LNCAP (cell line): ENCODE results near the gene PAPPA2.

Source experiments
- TF ChIP-seq, protein P1 (sequence below): fragments of 450-650 bp; IDR thresholded peaks from 2 replicates; pipeline ENCODE4 v1.5.1; 2017; ENCODE audit warnings: mild to moderate bottlenecking

The PAPPA2 gene

DNA sequence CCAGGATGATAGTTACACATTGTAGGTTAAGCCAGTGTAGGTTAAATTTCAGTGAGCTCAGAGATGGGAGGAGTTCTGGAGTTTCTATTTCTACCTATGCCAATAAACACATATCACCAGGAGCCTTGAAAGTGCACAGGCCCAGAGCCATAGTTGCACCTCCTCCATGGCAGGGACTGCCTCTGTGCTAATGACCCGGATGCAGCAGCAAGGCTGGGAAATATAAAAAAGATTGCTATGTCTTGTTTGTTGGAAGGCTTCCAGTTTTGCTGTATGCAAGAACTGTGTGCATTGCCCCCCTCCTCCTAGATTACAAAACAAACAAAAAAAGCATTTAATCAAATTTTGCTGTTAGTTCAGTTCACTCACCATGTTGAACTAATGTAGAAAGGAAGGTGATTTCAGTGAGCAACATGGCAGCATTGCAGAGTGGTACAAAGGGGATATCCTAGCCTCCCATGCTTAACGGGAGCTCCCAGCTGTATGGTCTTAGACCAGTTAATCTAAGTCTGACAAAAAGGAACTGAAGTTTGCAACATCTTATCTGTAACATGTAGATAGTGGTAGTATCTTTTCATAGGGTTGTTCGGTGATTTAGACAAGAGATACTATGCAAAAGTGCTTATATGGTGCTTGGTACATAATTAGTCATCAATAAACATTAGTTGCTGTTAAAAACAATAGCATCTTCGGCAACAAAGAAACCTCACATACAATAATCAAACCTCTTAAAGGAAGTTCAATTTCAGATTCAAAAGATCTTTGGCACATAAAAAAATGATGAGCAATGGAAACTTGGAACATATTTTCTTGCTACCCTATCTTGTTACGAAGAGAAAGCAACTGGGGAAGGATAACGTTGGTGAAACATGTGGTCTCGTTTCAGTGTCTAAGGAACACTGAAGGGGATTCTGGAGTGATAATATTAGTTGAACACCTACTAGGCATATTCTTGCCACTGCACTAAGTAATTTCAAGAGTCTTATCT lies 392.1 kb downstream of the PAPPA2 start:
- TF ChIP-seq, protein P1, sequence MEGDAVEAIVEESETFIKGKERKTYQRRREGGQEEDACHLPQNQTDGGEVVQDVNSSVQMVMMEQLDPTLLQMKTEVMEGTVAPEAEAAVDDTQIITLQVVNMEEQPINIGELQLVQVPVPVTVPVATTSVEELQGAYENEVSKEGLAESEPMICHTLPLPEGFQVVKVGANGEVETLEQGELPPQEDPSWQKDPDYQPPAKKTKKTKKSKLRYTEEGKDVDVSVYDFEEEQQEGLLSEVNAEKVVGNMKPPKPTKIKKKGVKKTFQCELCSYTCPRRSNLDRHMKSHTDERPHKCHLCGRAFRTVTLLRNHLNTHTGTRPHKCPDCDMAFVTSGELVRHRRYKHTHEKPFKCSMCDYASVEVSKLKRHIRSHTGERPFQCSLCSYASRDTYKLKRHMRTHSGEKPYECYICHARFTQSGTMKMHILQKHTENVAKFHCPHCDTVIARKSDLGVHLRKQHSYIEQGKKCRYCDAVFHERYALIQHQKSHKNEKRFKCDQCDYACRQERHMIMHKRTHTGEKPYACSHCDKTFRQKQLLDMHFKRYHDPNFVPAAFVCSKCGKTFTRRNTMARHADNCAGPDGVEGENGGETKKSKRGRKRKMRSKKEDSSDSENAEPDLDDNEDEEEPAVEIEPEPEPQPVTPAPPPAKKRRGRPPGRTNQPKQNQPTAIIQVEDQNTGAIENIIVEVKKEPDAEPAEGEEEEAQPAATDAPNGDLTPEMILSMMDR: no peak

GRCh38 chr1:176857632-176858031 lies 394.7 kb downstream of the PAPPA2 start:
- TF ChIP-seq, protein P1: no peak

DNA sequence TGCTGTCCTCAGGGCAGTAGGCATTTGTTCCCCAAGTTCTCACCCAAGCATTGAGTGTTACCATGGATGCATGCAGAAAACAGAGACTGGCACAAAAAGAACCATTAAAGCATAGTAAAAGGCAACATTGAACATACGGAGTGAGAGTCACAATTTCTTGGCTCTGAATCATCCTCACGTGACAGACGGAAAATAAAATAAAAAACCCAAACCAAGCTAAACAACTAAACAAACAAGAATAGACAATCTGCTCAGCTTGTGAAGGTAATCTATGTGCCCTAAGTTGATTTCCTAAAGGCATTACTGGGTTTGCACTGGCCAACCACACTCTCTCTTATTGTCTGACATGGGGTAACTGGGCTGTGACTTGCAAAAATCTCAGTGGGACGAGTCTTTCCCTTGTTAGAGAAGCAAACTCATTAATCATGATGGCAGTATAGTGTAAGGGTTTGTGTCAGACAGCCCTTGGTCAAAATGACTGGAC lies 395.5 kb downstream of the PAPPA2 start:
- TF ChIP-seq, protein P1: no peak

- TF ChIP-seq, protein P1: no peak
These were observed 400.6 kb downstream of the PAPPA2 start for GRCh38 chr1:176863613-176864012.

- TF ChIP-seq, protein P1: no peak
These were observed 401.2 kb downstream of the PAPPA2 start for GRCh38 chr1:176864211-176864610.

GRCh38 chr1:176866011-176866714 lies 403.2 kb downstream of the PAPPA2 start:
- TF ChIP-seq, protein P1: no peak

GRCh38 chr1:176869577-176869976 lies 406.6 kb downstream of the PAPPA2 start:
- TF ChIP-seq, protein P1: no peak
